DND-41 (cell line): ENCODE results near the gene TBC1D14.
A peak's percentile ranks its signal among the peaks of the same experiment; 100 is the strongest.

ENCODE experiments used
- ATAC-seq: fragments of 200-7000 bp; cut with Tn5 transposase; 3 replicates; pipeline ENCODE4 v1.9.1; 2021; ENCODE audit warnings: low read depth; ENCODE audit not compliant: insufficient read depth
- DNase-seq: peaks from one replicate; pipeline ENCODE4 v3.0.0-alpha.2; 2020
- H2AFZ ChIP-seq: 2 replicates; pipeline ENCODE4 v1.6.0; 2012; ENCODE audit warnings: low read depth, low read length
- H3K27ac ChIP-seq: 2 replicates; pipeline ENCODE4 v1.5.1; 2012; ENCODE audit warnings: low read length, inconsistent platforms
- H3K27me3 ChIP-seq: fragments of 200-600 bp; sonication (generic); 2 replicates; pipeline ENCODE4 v1.6.0; 2012; ENCODE audit warnings: low read length, mild to moderate bottlenecking, inconsistent platforms; ENCODE audit not compliant: insufficient read depth, poor library complexity
- H3K36me3 ChIP-seq: 2 replicates; pipeline ENCODE4 v1.5.1; 2012; ENCODE audit warnings: low read length, inconsistent platforms; ENCODE audit not compliant: insufficient read depth
- H3K4me1 ChIP-seq: 2 replicates; pipeline ENCODE4 v1.5.1; 2012; ENCODE audit warnings: mild to moderate bottlenecking, low read length; ENCODE audit not compliant: insufficient read depth
- H3K4me2 ChIP-seq: 2 replicates; pipeline ENCODE4 v1.6.0; 2012; ENCODE audit warnings: mild to moderate bottlenecking, moderate library complexity, low read length, inconsistent platforms; ENCODE audit not compliant: insufficient read depth
- H3K4me3 ChIP-seq, 2 experiments: fragments of 200-600 bp in 1 of 2; shearing (Covaris generic) in 1 of 2; 2 replicates each; pipeline ENCODE4 v1.5.1; 2012 to 2016; ENCODE audit warnings: inconsistent platforms in 2 of 2, low read length in 2 of 2, mild to moderate bottlenecking in 2 of 2, low read depth in 1 of 2, moderate library complexity in 1 of 2
- H3K79me2 ChIP-seq: 2 replicates; pipeline ENCODE4 v1.6.0; 2012; ENCODE audit warnings: low read length, inconsistent platforms; ENCODE audit not compliant: insufficient read depth
- H3K9ac ChIP-seq: 2 replicates; pipeline ENCODE4 v1.6.0; 2012; ENCODE audit warnings: low read depth, mild to moderate bottlenecking, inconsistent platforms, low read length, moderate library complexity
- H3K9me3 ChIP-seq: 2 replicates; pipeline ENCODE4 v1.5.1; 2012; ENCODE audit warnings: low read length, moderate library complexity, mild to moderate bottlenecking, inconsistent platforms; ENCODE audit not compliant: insufficient read depth, severe bottlenecking
- H4K20me1 ChIP-seq: 2 replicates; pipeline ENCODE4 v1.6.0; 2012; ENCODE audit warnings: low read length; ENCODE audit not compliant: insufficient read depth
- CTCF ChIP-seq: IDR thresholded peaks from 2 replicates; pipeline ENCODE4 v1.5.1; 2012; ENCODE audit warnings: borderline replicate concordance, low read length, moderate library complexity, mild to moderate bottlenecking; ENCODE audit not compliant: poor library complexity, severe bottlenecking; ENCODE audit errors: extremely low read depth
- EZH2 ChIP-seq: IDR thresholded peaks from 3 replicates; pipeline ENCODE4 v1.6.1; 2012; ENCODE audit warnings: borderline replicate concordance, low read depth, mild to moderate bottlenecking, moderate library complexity, low read length, inconsistent platforms; ENCODE audit not compliant: severe bottlenecking

Gene TBC1D14

GRCh38 chr4:7066006-7066405 is 156.4 kb downstream of the TBC1D14 start:
- TF ChIP-seq CTCF (no peak), EZH2 (no peak)
- no peak for ATAC-seq
- H3K27ac ChIP-seq, result no peak overlapping the region

GRCh38 chr4:7066493-7066892 is 156.9 kb downstream of the TBC1D14 start:
- Histone ChIP-seq H2AFZ (no peak overlapping the region), H3K27ac (no peak overlapping the region; the same call in 1 of the 2 replicates), H3K79me2 (peaks cover 49% of the 10 kb centered on the region), H3K4me2 (peak overlapping the region; percentile 83), H3K9ac (peak overlapping the region; percentile 86), H3K27me3 (no peaks in the 10 kb centered on the region), H3K4me3 (peak overlapping the region; percentile 60 to 92; a peak in 3 of 4 replicates), H3K9me3 (no peaks in the 10 kb centered on the region), H3K36me3 (peaks cover 47% of the 10 kb centered on the region), H3K4me1 (peaks cover 38% of the 10 kb centered on the region), H4K20me1 (peaks cover 45% of the 10 kb centered on the region)
- DNase-seq (no peak), ATAC-seq (no peak)
- TF ChIP-seq EZH2 (no peak), CTCF (no peak)

More at GRCh38 chr4:7066006-7066405, 156.4 kb downstream of the TBC1D14 start:
- H4K20me1 ChIP-seq, result peaks cover 45% of the 10 kb centered on the region
- H3K36me3 ChIP-seq, result peaks cover 52% of the 10 kb centered on the region
- no peaks in the 10 kb centered on the region for H3K27me3 ChIP-seq
- peaks cover 38% of the 10 kb centered on the region for H3K4me1 ChIP-seq
- H2AFZ ChIP-seq, result no peak overlapping the region
- peak overlapping the region in 1 of 2 experiments; percentile 92; a peak in 1 of 4 replicates for H3K4me3 ChIP-seq
- H3K9me3 ChIP-seq, result no peaks in the 10 kb centered on the region
- peak overlapping the region; percentile 83 for H3K4me2 ChIP-seq
- H3K9ac ChIP-seq, result peak overlapping the region; percentile 86; the same call in 1 of the 2 replicates
- no peak for DNase-seq
- H3K79me2 ChIP-seq, result peaks cover 49% of the 10 kb centered on the region

- peak overlapping the region; percentile 78 for H3K27ac ChIP-seq
These were observed 157.5 kb downstream of the TBC1D14 start for GRCh38 chr4:7067126-7067451.

More at GRCh38 chr4:7067126-7067451, 157.5 kb downstream of the TBC1D14 start:
- peak overlapping the region; percentile 89 for H2AFZ ChIP-seq
- peaks cover 41% of the 10 kb centered on the region for H3K36me3 ChIP-seq
- TF ChIP-seq CTCF, result no peak
- TF ChIP-seq EZH2, result no peak
- peaks cover 38% of the 10 kb centered on the region for H3K4me1 ChIP-seq
- peaks cover 49% of the 10 kb centered on the region for H3K79me2 ChIP-seq
- H3K9ac ChIP-seq, result peak overlapping the region; percentile 86
- DNase-seq, result no peak
- peak overlapping the region; percentile 83 for H3K4me2 ChIP-seq
- H3K4me3 ChIP-seq, result peak overlapping the region; percentile 60 to 92; a peak in 3 of 4 replicates
- H4K20me1 ChIP-seq, result peaks cover 40% of the 10 kb centered on the region
- no peaks in the 10 kb centered on the region for H3K27me3 ChIP-seq
- H3K9me3 ChIP-seq, result no peaks in the 10 kb centered on the region
- ATAC-seq, result no peak
